Esophagus muscularis mucosa (tissue), 3 donors: Measurements from ENCODE around the gene CHST6.

Experiments used
- POLR2A ChIP-seq: fragments of 450-650 bp; IDR thresholded peaks from one replicate; pipeline ENCODE4 v1.6.1; 2017; ENCODE audit warnings: antibody characterized with exemption, moderate library complexity, mild to moderate bottlenecking, low read depth
- TF ChIP-seq, protein P1 (sequence below), 3 experiments: fragments of 200-600 bp in 2 of 3; fragments of 450-650 bp in 1 of 3; sonication (generic) in 2 of 3; IDR thresholded peaks; one replicate each; pipeline ENCODE4 v1.5.1; 2017 to 2019; ENCODE audit warnings: antibody characterized with exemption in 3 of 3, mild to moderate bottlenecking in 2 of 3, moderate library complexity in 1 of 3

DNA sequence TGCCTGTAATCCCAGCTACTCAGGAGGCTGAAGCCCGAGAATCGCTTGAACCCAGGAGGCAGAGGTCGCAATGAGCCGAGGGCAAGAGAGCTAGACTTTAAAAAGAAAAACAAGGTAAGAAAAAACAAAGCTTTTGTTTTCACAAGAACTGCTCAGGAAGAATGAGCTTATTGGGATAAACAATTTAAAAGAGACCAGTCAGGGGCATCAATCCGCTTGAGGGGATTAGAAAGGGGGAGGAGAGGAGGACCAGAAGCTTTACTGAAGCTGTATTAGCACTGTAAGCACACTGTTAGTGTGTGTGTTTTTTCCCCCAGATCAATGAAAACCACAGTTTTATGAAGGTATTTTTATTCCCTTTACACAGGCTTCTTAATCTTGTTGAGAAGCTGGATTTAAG is 39.6 kb downstream of the CHST6 start:
- TF ChIP-seq, protein P1, sequence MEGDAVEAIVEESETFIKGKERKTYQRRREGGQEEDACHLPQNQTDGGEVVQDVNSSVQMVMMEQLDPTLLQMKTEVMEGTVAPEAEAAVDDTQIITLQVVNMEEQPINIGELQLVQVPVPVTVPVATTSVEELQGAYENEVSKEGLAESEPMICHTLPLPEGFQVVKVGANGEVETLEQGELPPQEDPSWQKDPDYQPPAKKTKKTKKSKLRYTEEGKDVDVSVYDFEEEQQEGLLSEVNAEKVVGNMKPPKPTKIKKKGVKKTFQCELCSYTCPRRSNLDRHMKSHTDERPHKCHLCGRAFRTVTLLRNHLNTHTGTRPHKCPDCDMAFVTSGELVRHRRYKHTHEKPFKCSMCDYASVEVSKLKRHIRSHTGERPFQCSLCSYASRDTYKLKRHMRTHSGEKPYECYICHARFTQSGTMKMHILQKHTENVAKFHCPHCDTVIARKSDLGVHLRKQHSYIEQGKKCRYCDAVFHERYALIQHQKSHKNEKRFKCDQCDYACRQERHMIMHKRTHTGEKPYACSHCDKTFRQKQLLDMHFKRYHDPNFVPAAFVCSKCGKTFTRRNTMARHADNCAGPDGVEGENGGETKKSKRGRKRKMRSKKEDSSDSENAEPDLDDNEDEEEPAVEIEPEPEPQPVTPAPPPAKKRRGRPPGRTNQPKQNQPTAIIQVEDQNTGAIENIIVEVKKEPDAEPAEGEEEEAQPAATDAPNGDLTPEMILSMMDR (IDR thresholded peaks at IDR 0.05): no peak
- no peak for TF ChIP-seq POLR2A
